HUES6 (cell line): ENCODE measurements around the gene UBE2V1.
A peak's percentile ranks its signal among the peaks of the same experiment; 100 is the strongest.
"Not testable (repeated sequence)": the region's sequence is repeated elsewhere in the genome, so short reads cannot be mapped to it uniquely, and the experiment has no call there.

Experiments used
- H3K27ac ChIP-seq: 2 replicates; pipeline ENCODE4 v1.7.0; 2013; ENCODE audit warnings: low read depth, mild to moderate bottlenecking, low read length, inconsistent platforms
- H3K27me3 ChIP-seq: 2 replicates; pipeline ENCODE4 v1.6.1; 2013; ENCODE audit warnings: low read length; ENCODE audit not compliant: control insufficient read depth, insufficient read depth
- H3K36me3 ChIP-seq: 2 replicates; pipeline ENCODE4 v1.6.1; 2013; ENCODE audit warnings: low read length; ENCODE audit not compliant: control insufficient read depth, insufficient read depth
- H3K4me1 ChIP-seq: 2 replicates; pipeline ENCODE4 v1.6.1; 2013; ENCODE audit warnings: low read length; ENCODE audit not compliant: control insufficient read depth, insufficient read depth
- H3K4me3 ChIP-seq: 2 replicates; pipeline ENCODE4 v1.5.1; 2013; ENCODE audit warnings: low read depth, low read length
- H3K9ac ChIP-seq: one replicate; pipeline ENCODE4 v1.6.1; 2013; ENCODE audit warnings: mild to moderate bottlenecking, low read length
- H3K9me3 ChIP-seq: 2 replicates; pipeline ENCODE4 v1.6.1; 2013; ENCODE audit warnings: low read depth, low read length; ENCODE audit not compliant: control insufficient read depth, insufficient read depth

The UBE2V1 gene

DNA sequence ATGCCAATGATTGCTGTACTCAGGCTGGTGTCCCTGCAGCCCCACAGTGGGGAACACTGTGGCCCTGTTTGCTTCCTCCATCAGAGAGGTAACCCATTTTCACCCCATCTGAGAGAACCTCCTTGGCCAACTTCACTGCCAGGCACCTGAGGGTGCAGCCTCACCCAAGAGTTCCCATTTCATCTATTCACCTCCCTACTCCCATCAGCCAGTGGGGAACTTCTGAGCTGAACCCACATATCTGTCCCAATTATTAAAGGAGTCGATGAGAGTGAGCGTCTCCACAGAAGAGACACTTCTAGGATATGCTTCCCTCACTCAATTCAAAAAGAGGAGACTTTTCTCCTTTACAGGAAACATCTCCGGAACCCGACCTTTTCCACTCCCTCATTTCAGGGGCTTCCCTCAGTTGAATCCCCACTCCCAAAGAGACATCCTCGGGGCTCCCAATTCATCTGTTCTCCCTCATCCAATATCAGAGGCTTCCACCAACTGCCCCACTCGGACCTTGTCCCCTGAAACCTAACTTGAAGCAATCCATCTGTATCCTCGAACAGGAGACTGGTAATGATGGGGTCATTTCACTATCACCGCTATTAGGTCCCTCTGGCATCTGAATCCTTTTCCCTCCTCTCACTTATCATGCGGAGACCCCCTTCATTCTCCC is 988 bp downstream of the UBE2V1 start:
- peak overlapping the region; percentile 92 for H3K9ac ChIP-seq
- peaks cover 12% of the 10 kb centered on the region for H3K36me3 ChIP-seq
- peak overlapping the region; percentile 95 for H3K4me3 ChIP-seq
- H3K27me3 ChIP-seq: no peaks in the 10 kb centered on the region
- peaks cover 39% of the 10 kb centered on the region for H3K4me1 ChIP-seq
- H3K9me3 ChIP-seq: no peaks in the 10 kb centered on the region
- H3K27ac ChIP-seq: peak overlapping the region; percentile 97; the same call in 1 of the 2 replicates

DNA sequence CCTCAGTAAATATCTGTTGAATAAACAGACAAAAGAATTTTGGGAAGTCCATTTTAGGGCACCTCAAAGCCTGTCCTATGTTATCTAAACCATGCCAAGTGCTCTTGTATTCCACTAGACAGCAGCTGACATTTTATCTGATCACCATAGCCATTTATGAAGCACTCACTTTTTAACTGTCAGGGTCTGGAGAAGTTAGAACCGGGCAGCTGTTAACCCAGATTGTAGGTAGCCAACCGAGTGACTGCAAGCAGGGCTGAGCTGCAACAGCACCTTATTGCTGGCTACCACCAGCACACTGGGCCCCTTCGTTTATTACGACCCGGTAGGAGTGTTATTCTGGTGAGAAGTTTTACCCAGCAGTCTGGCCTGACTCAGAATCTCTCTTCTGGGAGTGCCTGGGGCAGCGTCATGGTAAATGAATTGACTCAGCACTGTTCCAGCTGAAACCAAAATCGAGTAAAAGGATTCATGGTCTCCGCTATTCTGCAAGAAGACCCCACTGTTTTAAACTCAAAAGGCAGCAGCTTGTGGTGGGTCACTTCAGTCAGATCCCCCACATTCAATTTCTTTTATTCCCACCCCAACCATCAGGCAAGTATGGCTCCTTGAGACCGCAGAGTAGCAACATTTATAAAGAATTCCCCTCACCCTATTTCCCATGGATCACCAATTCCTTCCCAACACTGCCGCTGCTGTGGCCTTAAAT is 1.7 kb downstream of the UBE2V1 start:
- no peaks in the 10 kb centered on the region for H3K9me3 ChIP-seq
- peak overlapping the region; percentile 95 for H3K4me3 ChIP-seq
- peaks cover 40% of the 10 kb centered on the region for H3K4me1 ChIP-seq
- H3K27me3 ChIP-seq: no peaks in the 10 kb centered on the region
- peak overlapping the region; percentile 97; the same call in 1 of the 2 replicates for H3K27ac ChIP-seq
- peaks cover 12% of the 10 kb centered on the region for H3K36me3 ChIP-seq
- peak overlapping the region; percentile 92 for H3K9ac ChIP-seq

DNA sequence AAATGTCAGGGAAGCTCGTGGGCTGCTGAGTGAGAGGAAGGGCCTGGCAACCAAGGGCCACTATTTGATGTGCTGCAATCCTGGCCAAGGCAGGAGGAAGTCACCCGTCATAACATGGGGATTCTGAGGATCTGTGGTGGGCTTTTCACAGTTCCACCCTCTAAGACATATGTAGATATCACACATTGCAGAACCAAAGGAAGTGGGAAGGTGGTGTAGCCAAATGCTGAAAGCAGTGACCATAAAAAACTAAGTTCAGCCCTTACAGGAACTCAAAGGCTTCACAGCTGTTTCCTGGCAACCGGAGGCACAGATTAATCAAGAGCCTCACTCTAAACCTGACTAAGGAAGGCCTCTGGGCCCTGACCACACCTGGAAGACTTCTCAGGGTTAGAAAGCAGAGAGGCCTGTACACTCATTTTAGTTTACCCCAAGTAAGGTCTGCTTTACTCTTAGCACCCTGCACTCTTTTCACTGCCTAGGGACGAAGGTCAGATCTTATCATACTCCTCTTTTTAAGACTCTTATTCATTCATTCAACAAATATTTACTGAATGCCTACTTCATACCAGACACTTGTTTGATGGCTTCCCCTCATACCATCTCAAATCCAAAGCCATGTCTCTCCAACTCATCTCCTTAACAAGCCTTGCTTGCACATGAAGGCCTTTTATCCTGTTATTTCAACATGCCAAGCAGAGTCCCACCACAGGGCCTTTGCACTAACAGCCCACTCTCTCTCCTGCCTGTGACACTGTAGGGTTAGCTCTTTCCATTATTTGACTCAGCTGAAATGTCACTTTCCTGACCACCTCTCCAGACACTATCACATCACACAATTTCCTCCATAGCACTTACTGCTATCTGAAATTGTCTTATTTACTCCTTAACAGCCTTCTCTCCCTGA is 2.6 kb downstream of the UBE2V1 start:
- Histone ChIP-seq H3K27ac (0 out of 2 replicates have a peak overlapping the region, but pooled peaks have one; percentile 26), H3K9me3 (no peaks in the 10 kb centered on the region), H3K27me3 (no peaks in the 10 kb centered on the region), H3K4me1 (peaks cover 37% of the 10 kb centered on the region), H3K4me3 (no peak overlapping the region), H3K36me3 (peaks cover 12% of the 10 kb centered on the region), H3K9ac (no peak overlapping the region)

DNA sequence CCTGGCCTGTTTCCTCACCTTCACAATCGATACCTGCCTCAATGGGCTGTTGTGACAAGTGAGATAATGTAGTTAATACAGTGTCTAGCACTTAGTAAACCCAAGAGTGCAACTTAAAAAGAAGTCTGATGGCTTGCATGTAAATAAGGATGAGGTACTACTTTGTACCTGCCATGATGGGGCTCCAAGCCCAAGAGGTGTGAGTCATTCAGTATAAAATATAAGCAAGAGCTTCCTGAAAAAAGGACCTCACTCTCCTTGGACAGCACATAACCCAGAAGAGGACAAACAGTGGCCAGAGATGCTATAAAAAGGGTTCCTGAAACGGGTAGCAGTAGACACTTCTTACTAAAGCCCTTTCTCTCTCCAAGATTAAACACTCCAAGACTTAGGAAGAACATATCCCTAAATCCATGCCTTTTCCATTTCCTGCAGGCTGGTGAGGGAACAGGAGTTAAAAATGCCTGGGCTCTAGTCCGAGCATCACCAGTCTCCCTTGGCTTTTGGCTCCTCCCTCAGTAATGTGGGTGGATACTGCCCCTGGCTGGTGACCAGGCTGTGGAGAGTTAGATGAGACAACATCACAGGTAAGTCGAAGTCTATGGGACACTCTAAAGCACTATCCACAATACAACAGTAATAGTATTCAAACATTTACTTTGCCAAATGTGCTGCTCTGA is 4.3 kb downstream of the UBE2V1 start:
- H3K4me3 ChIP-seq: no peak overlapping the region
- peaks cover 12% of the 10 kb centered on the region for H3K36me3 ChIP-seq
- H3K9me3 ChIP-seq: no peaks in the 10 kb centered on the region
- no peak overlapping the region for H3K9ac ChIP-seq
- H3K4me1 ChIP-seq: peaks cover 32% of the 10 kb centered on the region
- no peaks in the 10 kb centered on the region for H3K27me3 ChIP-seq
- H3K27ac ChIP-seq: no peak overlapping the region

GRCh38 chr20:50107796-50108331 is 5.1 kb downstream of the UBE2V1 start:
- no peaks in the 10 kb centered on the region for H3K27me3 ChIP-seq
- peaks cover 32% of the 10 kb centered on the region for H3K4me1 ChIP-seq
- no peak overlapping the region for H3K9ac ChIP-seq
- no peak overlapping the region for H3K4me3 ChIP-seq
- H3K27ac ChIP-seq: no peak overlapping the region
- peaks cover 12% of the 10 kb centered on the region for H3K36me3 ChIP-seq
- no peaks in the 10 kb centered on the region for H3K9me3 ChIP-seq

DNA sequence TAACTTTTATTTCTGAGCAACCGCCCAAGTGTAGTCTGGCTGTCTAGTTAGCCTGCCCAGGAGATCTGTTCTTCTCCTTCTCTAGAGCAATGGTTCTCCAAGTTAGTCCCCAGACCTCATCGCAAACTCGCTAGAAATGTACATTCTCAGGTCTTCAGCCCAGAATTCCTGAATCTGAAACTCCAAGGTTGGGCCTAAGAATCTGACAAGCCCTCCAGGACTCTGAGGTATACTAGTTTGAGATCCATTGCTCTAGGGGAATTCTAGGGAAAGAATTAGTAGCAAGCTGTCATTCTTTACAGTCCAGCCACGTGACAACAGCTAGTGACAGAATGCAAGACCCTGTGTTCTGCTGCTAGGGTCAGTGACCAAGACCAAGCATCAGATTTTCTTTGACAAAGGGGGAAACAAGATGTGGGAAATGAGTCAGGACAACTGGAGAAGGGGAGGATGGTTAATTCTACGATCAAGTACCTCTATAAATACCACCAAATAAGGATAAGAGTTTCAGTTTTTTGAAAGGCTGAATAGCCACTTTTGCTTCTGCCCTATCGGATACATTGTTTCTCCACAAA is 5.8 kb downstream of the UBE2V1 start:
- no peaks in the 10 kb centered on the region for H3K27me3 ChIP-seq
- H3K9ac ChIP-seq: no peak overlapping the region
- peaks cover 12% of the 10 kb centered on the region for H3K36me3 ChIP-seq
- H3K27ac ChIP-seq: no peak overlapping the region
- no peak overlapping the region for H3K4me3 ChIP-seq
- H3K9me3 ChIP-seq: no peaks in the 10 kb centered on the region
- peaks cover 35% of the 10 kb centered on the region for H3K4me1 ChIP-seq

DNA sequence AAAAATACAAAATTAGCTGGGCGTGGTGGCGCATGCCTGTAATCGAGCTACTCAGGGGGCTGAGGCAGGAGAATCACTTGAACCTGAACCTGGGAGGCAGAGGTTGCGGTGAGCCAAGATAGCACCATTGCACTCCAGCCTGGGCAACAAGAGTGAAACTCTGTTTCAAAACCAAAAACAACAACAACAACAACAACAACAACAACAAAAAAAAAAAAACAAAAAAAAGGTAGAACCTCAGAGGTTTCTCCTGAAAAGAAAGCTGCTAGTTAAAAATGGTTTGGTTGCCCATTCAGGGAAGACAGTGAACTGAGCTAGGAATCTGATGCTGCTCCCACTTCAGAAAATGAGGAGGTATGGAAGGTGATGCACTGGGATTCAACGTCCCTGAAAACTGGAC is 6.3 kb downstream of the UBE2V1 start:
- H3K4me1 ChIP-seq: peaks cover 37% of the 10 kb centered on the region
- not testable (repeated sequence) for H3K9ac ChIP-seq, H3K9me3 ChIP-seq, H3K4me3 ChIP-seq, H3K27me3 ChIP-seq, H3K27ac ChIP-seq
- H3K36me3 ChIP-seq: peaks cover 12% of the 10 kb centered on the region

DNA sequence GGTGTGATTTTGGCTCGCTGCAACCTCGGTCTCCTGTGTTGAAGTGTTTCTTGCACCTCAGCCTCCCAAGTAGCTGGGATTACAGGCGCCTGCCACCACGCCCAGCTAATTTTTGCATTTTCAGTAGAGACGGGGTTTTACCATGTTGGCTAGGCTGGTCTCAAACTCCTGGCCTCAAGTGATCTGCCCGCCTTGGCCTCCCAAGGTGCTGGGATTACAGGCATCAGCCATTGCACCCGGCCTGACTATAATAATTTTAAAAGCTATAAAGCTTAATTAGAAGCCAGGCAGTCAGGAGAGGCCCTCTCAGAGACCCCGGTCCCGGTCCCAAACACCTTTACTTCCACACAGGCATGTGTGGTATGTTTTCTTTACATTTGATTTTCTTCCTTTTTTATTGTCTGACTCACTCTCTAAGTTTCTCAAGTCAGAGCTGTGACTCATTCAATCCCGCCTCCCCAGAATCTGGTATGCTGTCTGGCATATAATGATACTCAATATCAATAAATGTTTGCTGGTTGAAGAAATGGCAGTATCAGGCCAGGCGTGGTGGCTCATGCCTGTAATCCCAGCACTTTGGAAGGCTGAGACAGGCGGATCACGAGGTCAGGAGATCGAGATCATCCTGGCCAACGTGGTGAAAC is 9.4 kb downstream of the UBE2V1 start:
- Histone ChIP-seq H3K36me3 (peaks cover 14% of the 10 kb centered on the region), H3K4me1 (peaks cover 34% of the 10 kb centered on the region)
- not testable (repeated sequence) for H3K27me3 ChIP-seq, H3K4me3 ChIP-seq, H3K9me3 ChIP-seq, H3K27ac ChIP-seq, H3K9ac ChIP-seq

DNA sequence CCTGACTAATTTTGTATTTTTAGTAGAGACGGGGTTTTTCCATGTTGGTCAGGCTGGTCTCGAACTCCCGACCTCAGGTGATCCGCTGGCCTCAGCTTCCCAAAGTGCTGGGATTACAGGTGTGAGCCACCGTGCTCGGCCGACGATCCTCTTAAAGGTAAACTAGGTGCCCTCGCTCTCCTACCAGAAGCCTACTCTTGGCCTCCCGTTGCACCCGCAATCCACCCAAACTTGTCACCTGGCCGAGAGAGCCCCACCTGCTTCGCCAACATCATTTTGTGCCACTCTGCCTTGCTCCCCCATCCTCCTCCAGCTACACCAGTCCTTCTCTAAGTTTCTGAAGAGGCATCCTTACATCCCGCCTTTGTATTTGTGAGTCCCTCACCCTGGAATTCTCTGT is 10.4 kb downstream of the UBE2V1 start:
- not testable (repeated sequence) for H3K27me3 ChIP-seq, H3K9me3 ChIP-seq, H3K27ac ChIP-seq, H3K4me3 ChIP-seq, H3K9ac ChIP-seq
- Histone ChIP-seq H3K36me3 (peaks cover 11% of the 10 kb centered on the region), H3K4me1 (peaks cover 27% of the 10 kb centered on the region)

DNA sequence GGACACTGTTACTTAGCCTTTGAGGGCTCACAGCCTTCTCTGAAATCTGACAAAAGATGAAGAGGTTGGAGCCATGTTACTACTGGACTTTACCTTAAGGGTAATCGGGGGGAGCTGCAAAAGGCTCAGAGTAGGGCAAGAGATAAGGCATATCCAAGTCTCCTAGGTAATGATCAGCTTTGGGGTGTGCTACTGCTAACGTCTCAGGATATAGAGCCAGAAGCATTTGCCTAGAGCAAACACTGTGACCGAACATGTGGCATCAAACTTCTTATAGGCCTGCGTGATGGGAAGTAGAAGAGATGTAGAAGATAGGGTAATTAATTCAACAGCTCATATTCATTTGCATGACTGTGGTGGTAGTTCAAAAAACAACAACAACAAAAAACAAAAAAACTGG is 11.1 kb downstream of the UBE2V1 start:
- H3K27ac ChIP-seq: no peak overlapping the region
- peaks cover 24% of the 10 kb centered on the region for H3K4me1 ChIP-seq
- no peak overlapping the region for H3K9ac ChIP-seq
- no peaks in the 10 kb centered on the region for H3K9me3 ChIP-seq
- no peaks in the 10 kb centered on the region for H3K27me3 ChIP-seq
- H3K36me3 ChIP-seq: peaks cover 15% of the 10 kb centered on the region
- H3K4me3 ChIP-seq: no peak overlapping the region
